GM20431 (cell line): ENCODE results near the gene FGD2.
"Not testable (repeated sequence)": the region's sequence is repeated elsewhere in the genome, so short reads cannot be mapped to it uniquely, and the experiment has no call there.

Source experiments
- in situ Hi-C: fragments of 300-500 bp; cut with MseI, MboI; formaldehyde crosslinking; loops from one replicate; pipeline ENCODE4 v1.15.0; 2020; ENCODE audit warnings: low sequenced_read_pairs; ENCODE audit not compliant: unreplicated experiment

The FGD2 gene

GRCh38 chr6:37054171-37054570 lies 48.7 kb downstream of the FGD2 start:
- in situ Hi-C loops, result no loop called here

- in situ Hi-C loops, result no loop called here
These were observed 49.1 kb downstream of the FGD2 start for GRCh38 chr6:37054580-37054979.

- in situ Hi-C loops, result no loop called here
These were observed 50.6 kb downstream of the FGD2 start for GRCh38 chr6:37056112-37056403.

DNA sequence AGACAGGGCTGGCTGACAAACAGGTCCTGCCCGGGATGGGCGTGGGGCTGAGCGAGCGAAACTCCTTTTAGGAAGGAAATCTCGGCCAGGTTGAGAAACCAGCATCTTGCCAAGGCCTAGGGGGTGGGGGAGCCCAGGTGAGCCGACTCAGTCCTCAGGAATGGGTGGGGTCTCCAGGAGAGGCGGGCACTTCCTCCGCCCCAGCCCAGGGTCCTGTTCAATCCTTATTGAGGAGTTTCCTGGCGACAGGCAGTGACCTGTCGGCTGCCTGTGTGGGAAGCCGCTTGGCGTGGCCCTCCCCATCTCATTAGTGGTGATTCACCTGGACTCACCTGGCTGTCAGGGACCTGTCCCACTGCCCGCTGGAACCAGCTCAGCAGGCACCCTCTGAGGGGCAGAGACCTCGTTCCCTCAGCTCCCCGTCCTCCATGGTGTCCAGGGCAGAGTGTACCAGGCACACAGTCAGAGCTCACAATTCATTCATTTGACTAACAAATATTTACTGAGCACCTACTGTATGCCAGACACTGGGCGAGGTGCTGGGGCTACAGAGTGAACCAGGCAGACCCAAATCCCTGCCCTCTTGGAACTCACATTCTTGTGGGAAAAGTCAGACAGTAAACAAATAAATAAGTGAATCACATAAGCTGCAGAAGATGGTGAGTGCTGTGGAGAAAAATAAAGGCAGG lies 51.1 kb downstream of the FGD2 start:
- in situ Hi-C loops, result no loop called here

DNA sequence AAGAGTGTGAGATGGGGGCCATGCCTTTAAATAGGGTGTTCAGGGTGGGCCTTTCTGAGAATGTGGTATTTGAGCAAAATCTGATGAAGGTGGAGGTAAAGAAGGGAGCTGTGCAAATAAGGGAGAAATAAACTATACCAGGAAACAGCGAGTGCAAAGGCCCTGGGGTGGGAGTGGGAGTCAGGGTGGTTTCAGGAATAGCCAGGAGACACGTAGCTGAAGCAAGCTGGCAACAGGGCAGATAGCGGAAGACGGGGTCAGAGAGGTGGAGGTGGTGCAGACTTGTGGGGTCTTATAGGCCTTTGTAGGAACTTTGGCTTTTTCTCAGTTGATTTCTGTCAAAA lies 51.6 kb downstream of the FGD2 start:
- in situ Hi-C loops, result no loop called here

DNA sequence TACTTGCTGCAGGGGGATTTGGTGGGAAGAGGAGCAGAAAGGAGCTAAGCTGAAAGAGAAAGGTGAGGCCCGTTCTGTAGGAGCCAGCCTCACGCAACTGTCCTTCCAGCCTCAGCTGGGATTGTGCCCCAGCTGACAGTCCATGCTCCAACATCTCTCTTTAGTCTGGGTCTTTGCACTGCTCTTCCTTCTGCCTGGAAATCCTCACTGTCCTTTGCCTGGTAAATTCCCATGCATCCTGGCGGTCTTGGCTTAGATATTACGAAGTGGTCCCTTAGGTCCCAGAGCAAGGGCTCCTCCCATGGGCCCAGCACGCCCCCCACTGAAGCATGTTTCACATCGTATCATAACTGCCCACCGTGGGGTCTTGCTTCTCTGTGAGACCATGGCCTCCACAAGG lies 52.2 kb downstream of the FGD2 start:
- in situ Hi-C loops, result no loop called here

DNA sequence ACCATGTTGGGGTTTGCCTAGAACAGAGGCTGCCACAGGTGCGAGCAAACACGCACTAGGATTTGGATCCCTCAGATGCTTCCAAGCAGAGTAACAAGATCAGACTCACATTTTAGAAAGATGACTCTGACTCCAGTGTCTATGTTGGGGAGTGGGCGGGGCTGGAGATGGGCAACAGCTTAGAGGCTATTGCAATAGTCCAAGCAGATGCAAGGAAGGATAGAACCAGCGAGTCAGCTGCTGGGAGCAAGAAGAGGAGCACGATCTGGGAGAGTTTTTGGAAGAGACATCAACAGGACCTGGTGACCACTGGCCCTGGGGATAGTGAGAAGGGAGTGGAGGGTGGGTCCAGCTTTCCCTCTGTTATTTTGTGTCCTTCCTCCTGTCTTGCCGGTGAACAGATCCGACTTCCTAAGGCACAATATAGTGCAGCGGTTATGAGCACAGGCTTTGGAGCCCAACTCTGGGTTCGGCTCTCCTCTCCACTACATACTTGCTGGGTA lies 52.7 kb downstream of the FGD2 start:
- in situ Hi-C loops, result no loop called here

DNA sequence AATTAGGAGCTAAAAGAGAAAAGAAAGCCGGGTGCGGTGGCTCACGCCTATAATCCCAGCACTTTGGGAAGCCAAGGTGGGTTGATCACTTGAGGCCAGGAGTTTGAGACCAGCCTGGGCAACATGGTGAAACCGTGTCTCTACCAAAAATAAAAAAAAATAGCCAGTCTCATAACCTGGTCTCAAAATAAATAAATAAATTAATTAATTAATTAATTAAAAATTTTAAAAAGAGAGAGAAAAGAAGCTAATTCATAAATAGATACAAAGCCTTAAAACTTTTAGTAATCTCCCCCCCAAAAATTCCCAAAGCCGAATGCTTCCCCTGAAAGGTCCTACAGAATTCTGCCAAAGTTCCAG lies 53.5 kb downstream of the FGD2 start:
- in situ Hi-C loops, result not testable (repeated sequence)

GRCh38 chr6:37059344-37060194 lies 54.1 kb downstream of the FGD2 start:
- in situ Hi-C loops, result no loop called here

- in situ Hi-C loops, result no loop called here
These were observed 54.7 kb downstream of the FGD2 start for GRCh38 chr6:37060195-37060559.

DNA sequence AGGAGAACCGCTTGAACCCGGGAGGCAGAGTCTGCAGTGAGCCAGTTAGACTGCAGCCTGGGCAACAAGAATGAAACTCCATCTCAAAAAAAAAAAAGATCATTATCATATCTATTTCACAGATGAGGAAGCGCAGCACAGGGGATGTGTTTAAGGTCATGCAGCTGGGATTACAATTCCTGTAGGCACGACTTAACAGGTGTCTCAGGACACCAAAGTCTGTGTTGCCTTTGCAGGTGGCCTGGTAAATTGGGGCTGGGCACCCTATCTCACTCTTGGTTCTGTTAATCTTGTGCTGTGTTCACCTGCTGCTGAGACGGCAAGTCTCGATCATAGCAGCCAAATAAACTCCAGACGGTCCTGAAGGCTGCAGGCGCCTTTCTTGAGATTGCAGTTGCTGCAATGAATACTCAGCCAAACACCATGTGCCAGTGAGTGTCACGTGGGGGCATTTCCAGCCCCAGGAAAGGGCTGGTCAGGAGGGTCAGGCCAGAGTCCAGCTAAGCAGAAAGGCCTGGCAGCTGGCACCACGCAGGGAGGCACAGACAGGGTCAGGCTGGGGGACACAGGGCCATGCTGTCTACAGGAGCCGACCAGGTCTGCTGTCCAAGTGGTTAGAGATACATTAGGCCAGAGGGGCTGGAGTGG lies 55.8 kb downstream of the FGD2 start:
- in situ Hi-C loops, result no loop called here

GRCh38 chr6:37062424-37062823 lies 57.0 kb downstream of the FGD2 start:
- in situ Hi-C loops, result no loop called here

DNA sequence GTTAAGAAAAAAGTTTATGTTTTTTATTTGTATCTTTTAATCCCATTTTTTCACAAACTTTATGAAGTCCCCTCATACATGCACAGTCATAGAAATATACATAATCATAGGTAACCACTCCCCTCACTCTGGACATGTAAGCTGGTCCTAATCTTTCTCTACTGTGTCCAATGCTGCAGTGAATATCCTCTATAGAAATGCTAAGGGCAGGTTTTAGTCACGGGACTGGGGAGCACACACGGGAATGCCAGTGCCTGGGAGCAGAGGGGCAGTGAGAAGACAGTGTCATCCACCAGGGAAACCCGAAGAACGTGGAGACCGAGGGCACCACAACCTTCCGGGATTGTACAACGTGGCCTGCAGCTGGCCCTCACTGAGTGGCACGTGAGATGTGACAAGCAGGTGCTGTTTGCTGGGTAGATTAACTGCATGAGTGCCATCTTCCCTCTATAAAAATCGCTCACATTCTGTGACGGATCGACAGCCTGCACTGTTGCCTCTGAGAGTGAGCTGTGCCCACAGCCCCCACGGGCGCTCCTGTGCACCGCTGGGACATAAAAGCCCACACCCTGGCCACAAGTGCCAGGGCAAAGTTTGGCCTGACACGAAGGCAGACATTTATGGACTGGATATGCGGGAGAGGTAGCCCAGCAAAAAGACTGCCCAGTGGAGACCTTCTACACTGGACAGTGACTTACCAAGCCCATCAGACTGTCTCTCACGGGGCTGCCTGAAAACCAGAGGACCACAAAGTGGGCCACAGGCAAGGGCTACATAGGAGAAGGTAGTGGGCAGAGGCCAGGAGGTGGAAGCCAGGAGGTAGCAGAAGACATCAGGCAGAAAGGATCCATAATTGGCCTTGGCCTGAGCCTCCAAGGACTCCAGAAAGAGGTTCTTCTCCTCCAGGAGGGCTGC lies 63.2 kb downstream of the FGD2 start:
- in situ Hi-C loops, result no loop called here

- in situ Hi-C loops, result no loop called here
These were observed 64.2 kb downstream of the FGD2 start for GRCh38 chr6:37069639-37070038.

- in situ Hi-C loops, result no loop called here
These were observed 67.1 kb downstream of the FGD2 start for GRCh38 chr6:37072526-37072925.

GRCh38 chr6:37074053-37074827 lies 68.8 kb downstream of the FGD2 start:
- in situ Hi-C loops, result no loop called here

DNA sequence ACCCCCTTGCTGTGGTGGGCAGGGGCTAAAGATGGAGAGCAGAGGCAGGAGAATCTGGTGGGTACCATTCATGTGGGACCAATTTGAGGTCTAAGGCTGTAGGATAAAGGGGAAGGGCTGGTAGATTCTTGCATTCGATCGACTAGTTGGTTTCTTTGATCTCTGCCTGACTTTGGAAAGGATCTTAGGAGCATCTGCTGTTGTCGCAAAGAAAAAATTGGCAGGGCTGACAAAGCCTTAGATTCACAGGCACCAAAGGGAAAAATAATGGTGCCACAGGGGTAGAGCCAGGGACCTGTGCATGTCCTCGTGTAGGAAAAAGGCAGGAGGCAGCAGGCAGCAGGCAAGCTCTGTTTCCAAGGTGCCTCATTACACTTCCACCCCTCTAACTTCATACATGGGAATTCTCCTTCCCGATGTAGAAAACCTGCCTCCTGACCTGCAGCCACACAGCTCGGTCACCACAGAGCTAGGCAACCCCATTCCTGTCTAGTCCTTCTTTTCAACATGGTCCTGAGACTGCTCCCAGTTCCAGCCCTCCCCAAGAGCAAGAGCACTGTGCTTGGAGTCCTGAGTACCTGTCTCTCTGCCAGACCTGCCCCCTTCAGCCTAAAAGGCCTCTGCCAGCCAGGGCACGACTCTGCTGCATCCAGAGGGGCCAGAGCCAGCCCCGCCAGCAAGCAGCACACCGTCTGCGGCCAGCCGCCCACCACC lies 71.9 kb downstream of the FGD2 start:
- in situ Hi-C loops, result no loop called here

DNA sequence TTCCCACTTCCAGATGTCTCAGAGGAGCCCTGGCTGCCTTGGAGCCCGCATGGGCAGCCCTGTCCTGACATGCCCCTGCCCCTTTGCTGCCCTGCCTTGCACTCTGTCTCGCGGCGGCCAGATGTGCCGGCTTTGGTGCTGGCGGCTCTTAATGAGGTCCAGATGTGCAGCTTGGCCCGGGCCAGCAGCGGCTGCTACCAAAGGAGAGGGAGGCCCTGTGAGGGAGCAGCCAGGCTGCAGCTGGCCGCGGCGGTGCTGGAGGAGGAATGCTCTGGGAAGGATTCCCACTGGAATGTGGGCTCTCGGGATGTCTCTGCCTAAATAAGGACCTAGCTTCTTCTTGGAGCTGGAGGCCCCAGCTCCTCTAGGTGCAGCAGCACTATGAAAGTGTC lies 72.4 kb downstream of the FGD2 start:
- in situ Hi-C loops, result no loop called here
